ENCODE data around the gene PSMD14.

DNA sequence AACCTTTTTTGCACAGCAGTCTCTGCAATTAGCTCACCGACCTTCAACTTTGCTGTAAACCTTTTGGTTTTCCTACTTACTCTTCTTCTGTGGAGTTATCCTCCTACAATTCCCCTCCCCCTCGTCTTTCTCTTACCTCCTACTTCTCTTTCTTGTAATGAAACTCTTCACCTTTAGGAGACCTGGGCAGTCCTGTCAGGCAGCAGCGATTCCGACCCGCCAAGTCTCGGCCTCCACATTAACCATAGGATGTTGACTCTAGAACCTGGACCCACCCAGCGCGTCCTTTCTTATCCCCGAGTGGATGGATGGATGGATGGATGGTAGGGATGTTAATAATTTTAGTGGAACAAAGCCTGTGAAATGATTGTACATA, 116.2 kb downstream of the PSMD14 start:
- TF ChIP-seq CTCF (IDR thresholded peaks at IDR 0.05) (no peak), EP300 (IDR thresholded peaks at IDR 0.05) (no peak), POLR2A (IDR thresholded peaks at IDR 0.05) (no peak), POLR2AphosphoS5 (IDR thresholded peaks at IDR 0.05) (no peak)

All from upper lobe of left lung (tissue), 4 donors.